H9 (cell line): Measurements from ENCODE around the gene MOB1B. TPM values are rescaled to one million over a fixed set of nuclear protein-coding genes. Genes with fewer than 3 reads are reported as not detected.

ENCODE experiments used
- DNase-seq: peaks from one replicate; pipeline ENCODE4 v3.0.0-alpha.2; 2017
- H2AFZ ChIP-seq: one replicate; pipeline ENCODE4 v1.6.1; 2013; ENCODE audit warnings: mild to moderate bottlenecking, low read length, control low read depth, moderate library complexity
- H2AK5ac ChIP-seq: 2 replicates; pipeline ENCODE4 v1.6.1; 2013; ENCODE audit warnings: low read length, control low read depth, mixed read lengths; ENCODE audit not compliant: insufficient read length
- H2BK120ac ChIP-seq: one replicate; pipeline ENCODE4 v1.6.1; 2013; ENCODE audit warnings: low read depth, mild to moderate bottlenecking, low read length, control low read depth, inconsistent platforms; ENCODE audit not compliant: poor library complexity, severe bottlenecking
- H2BK12ac ChIP-seq: 2 replicates; pipeline ENCODE4 v1.6.1; 2013; ENCODE audit warnings: low read length, control low read depth, mixed read lengths, low read depth; ENCODE audit not compliant: insufficient read length
- H2BK15ac ChIP-seq: 2 replicates; pipeline ENCODE4 v1.6.1; 2013; ENCODE audit warnings: low read depth, low read length, control low read depth
- H2BK20ac ChIP-seq: one replicate; pipeline ENCODE4 v1.6.1; 2013; ENCODE audit warnings: low read depth, mild to moderate bottlenecking, low read length, control low read depth, inconsistent platforms; ENCODE audit not compliant: poor library complexity, severe bottlenecking
- H2BK5ac ChIP-seq: 2 replicates; pipeline ENCODE4 v1.6.1; 2013; ENCODE audit warnings: low read length, control low read depth, mixed read lengths; ENCODE audit not compliant: insufficient read length
- H3K14ac ChIP-seq: 2 replicates; pipeline ENCODE4 v1.6.1; 2013; ENCODE audit warnings: low read length, control low read depth; ENCODE audit not compliant: insufficient read depth
- H3K18ac ChIP-seq: 2 replicates; pipeline ENCODE4 v1.6.1; 2013; ENCODE audit warnings: low read depth, mild to moderate bottlenecking, mixed read lengths, low read length, control low read depth; ENCODE audit not compliant: insufficient read length
- H3K23ac ChIP-seq: 2 replicates; pipeline ENCODE4 v1.6.1; 2013; ENCODE audit warnings: low read length, control low read depth, mixed read lengths, low read depth; ENCODE audit not compliant: insufficient read length
- H3K23me2 ChIP-seq: 2 replicates; pipeline ENCODE4 v1.6.1; 2013; ENCODE audit warnings: low read depth, mild to moderate bottlenecking, mixed read lengths, low read length, control low read depth; ENCODE audit not compliant: insufficient read length, poor library complexity, severe bottlenecking
- H3K27ac ChIP-seq: 2 replicates; pipeline ENCODE4 v1.5.1; 2013; ENCODE audit warnings: low read length, control low read depth, mixed read lengths, low read depth; ENCODE audit not compliant: insufficient read length
- H3K27me3 ChIP-seq: 2 replicates; pipeline ENCODE4 v1.6.1; 2013; ENCODE audit warnings: low read length, control low read depth, inconsistent platforms; ENCODE audit not compliant: insufficient read depth
- H3K4ac ChIP-seq: 2 replicates; pipeline ENCODE4 v1.6.1; 2013; ENCODE audit warnings: low read depth, mild to moderate bottlenecking, control low read depth, inconsistent platforms, low read length, moderate library complexity
- H3K4me1 ChIP-seq: 2 replicates; pipeline ENCODE4 v1.6.1; 2013; ENCODE audit warnings: low read length, control low read depth, inconsistent platforms; ENCODE audit not compliant: insufficient read depth
- H3K4me2 ChIP-seq: 2 replicates; pipeline ENCODE4 v1.6.1; 2013; ENCODE audit warnings: low read length, control low read depth, mixed read lengths; ENCODE audit not compliant: insufficient read length, insufficient read depth
- H3K56ac ChIP-seq: 2 replicates; pipeline ENCODE4 v1.6.1; 2013; ENCODE audit warnings: low read depth, mild to moderate bottlenecking, mixed read lengths, low read length, control low read depth; ENCODE audit not compliant: insufficient read length
- H3K79me1 ChIP-seq: 2 replicates; pipeline ENCODE4 v1.6.1; 2013; ENCODE audit warnings: low read depth, mild to moderate bottlenecking, moderate library complexity, low read length, control low read depth, inconsistent platforms; ENCODE audit not compliant: insufficient read depth, poor library complexity, severe bottlenecking
- H3K79me2 ChIP-seq: 2 replicates; pipeline ENCODE4 v1.6.1; 2013; ENCODE audit warnings: low read length, control low read depth, inconsistent platforms; ENCODE audit not compliant: insufficient read depth
- H3K9ac ChIP-seq: 2 replicates; pipeline ENCODE4 v1.6.1; 2013; ENCODE audit warnings: low read length, control low read depth, mixed read lengths; ENCODE audit not compliant: insufficient read length; ENCODE audit errors: extremely low read depth
- H3K9me3 ChIP-seq: one replicate; pipeline ENCODE4 v1.6.1; 2013; ENCODE audit warnings: low read depth, low read length, inconsistent platforms; ENCODE audit not compliant: control insufficient read depth
- H3T11ph ChIP-seq: one replicate; pipeline ENCODE4 v1.6.1; 2013; ENCODE audit warnings: mild to moderate bottlenecking, low read length, control low read depth, inconsistent platforms
- H4K20me1 ChIP-seq: one replicate; pipeline ENCODE4 v1.6.1; 2013; ENCODE audit not compliant: control insufficient read depth, insufficient read length, insufficient read depth
- H4K5ac ChIP-seq: 2 replicates; pipeline ENCODE4 v1.6.1; 2013; ENCODE audit warnings: low read depth, mild to moderate bottlenecking, mixed read lengths, low read length, control low read depth; ENCODE audit not compliant: insufficient read length
- H4K8ac ChIP-seq: replicated peaks from 2 replicates; pipeline ENCODE4 v1.6.1; 2013; ENCODE audit warnings: low read length, control low read depth, mixed read lengths, low read depth; ENCODE audit not compliant: insufficient read length
- H4K91ac ChIP-seq: 2 replicates; pipeline ENCODE4 v1.6.1; 2013; ENCODE audit warnings: low read depth, mild to moderate bottlenecking, moderate library complexity, mixed read lengths, low read length, control low read depth; ENCODE audit not compliant: insufficient read length
- H3K27ac Mint-ChIP-seq, 3 experiments: 2 replicates in 2 of 3; 3 replicates in 1 of 3; pipeline ENCODE4 v1.8.0; 2020 to 2021; ENCODE audit warnings: mixed read lengths in 3 of 3, mild to moderate bottlenecking in 1 of 3, moderate library complexity in 1 of 3
- H3K27me3 Mint-ChIP-seq: 2 replicates; pipeline ENCODE4 v1.8.0; 2021; ENCODE audit warnings: low read depth, mild to moderate bottlenecking, moderate library complexity, mixed read lengths
- H3K36me3 Mint-ChIP-seq, 3 experiments: 2 replicates in 2 of 3; 3 replicates in 1 of 3; pipeline ENCODE4 v1.8.0; 2020 to 2021; ENCODE audit warnings: low read depth in 3 of 3, mixed read lengths in 3 of 3; ENCODE audit not compliant: insufficient read depth in 1 of 3
- H3K4me1 Mint-ChIP-seq, 2 experiments: 2 replicates each; pipeline ENCODE4 v1.8.0; 2020; ENCODE audit warnings: mixed read lengths in 2 of 2
- H3K4me3 Mint-ChIP-seq, 2 experiments: 2 replicates in 1 of 2; 3 replicates in 1 of 2; pipeline ENCODE4 v1.8.0; 2020 to 2021; ENCODE audit warnings: mild to moderate bottlenecking in 2 of 2, mixed read lengths in 2 of 2, moderate library complexity in 1 of 2
- H3K9me3 Mint-ChIP-seq, 2 experiments: 2 replicates in 1 of 2; 3 replicates in 1 of 2; pipeline ENCODE4 v1.8.0; 2020; ENCODE audit warnings: mild to moderate bottlenecking in 2 of 2, mixed read lengths in 2 of 2, moderate library complexity in 1 of 2
- WGBS: extraction: QIAGEN DNeasy Blood & Tissue Kit; methylation state at CpG from one replicate; pipeline ENCODE4 v1.1.7; 2013; ENCODE audit warnings: missing lambda C conversion rate, low lambda C conversion rate, mixed read lengths; ENCODE audit not compliant: insufficient read length; ENCODE audit errors: extremely low coverage; 5-methylcytosine and 5-hydroxymethylcytosine counted together
- total RNA-seq: library from RNA; stranded (reverse); gene quantifications from 2 replicates; pipeline ENCODE4 v1.2.1, GENCODE V29; 2021
- TF ChIP-seq, protein P1 (sequence below): fragments of 200-600 bp; sonication (generic); conservative IDR thresholded peaks from 3 replicates; pipeline ENCODE4 v1.8.0; 2021; ENCODE audit warnings: antibody characterized with exemption, mild to moderate bottlenecking

The MOB1B gene
- total RNA-seq, 1 experiment from 2014 or later = 30.3 TPM

DNA sequence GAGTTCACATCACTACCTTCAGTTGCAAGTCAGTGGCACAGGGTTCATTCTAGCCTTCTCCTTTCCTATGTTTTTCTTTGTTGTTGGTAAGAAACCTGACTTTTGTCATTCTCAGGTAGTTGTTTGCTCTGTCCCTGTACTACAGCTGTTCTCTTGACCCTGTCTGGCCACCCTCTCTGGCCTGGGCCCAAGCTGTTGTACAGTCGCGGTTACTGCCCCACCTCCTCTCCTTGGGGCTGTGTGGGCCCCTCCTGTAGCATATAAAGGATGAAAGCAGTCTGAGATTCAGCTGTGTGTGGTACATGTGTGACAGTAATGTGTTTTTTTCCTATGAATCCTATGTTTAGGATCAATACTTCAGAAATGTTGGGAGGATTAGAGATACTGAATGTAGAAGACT is 12.5 kb downstream of the MOB1B start:
- Histone ChIP-seq H4K5ac (no peak overlapping the region), H2AFZ (no peak overlapping the region), H3K27me3 (no peaks in the 10 kb centered on the region), H2BK5ac (no peak overlapping the region), H2BK12ac (no peak overlapping the region), H4K8ac (no peak overlapping the region), H3K56ac (no peak overlapping the region), H3K4me2 (no peak overlapping the region), H3K9ac (no peak overlapping the region), H3T11ph (no peak overlapping the region), H3K79me1 (peaks cover 16% of the 10 kb centered on the region), H3K4ac (no peak overlapping the region), H3K23me2 (no peaks in the 10 kb centered on the region), H2AK5ac (no peak overlapping the region), H2BK15ac (peak overlapping the region; percentile 62; the same call in 1 of the 2 replicates), H4K20me1 (no peaks in the 10 kb centered on the region), H3K79me2 (peaks cover 16% of the 10 kb centered on the region; the same call in 1 of the 2 replicates), H3K14ac (no peak overlapping the region), H3K27ac (no peak overlapping the region), H3K23ac (no peak overlapping the region), H3K4me1 (no peaks in the 10 kb centered on the region), H3K9me3 (no peaks in the 10 kb centered on the region), H4K91ac (no peak overlapping the region), H2BK20ac (no peak overlapping the region), H3K18ac (no peak overlapping the region), H2BK120ac (no peak overlapping the region)
- DNase-seq = no peak
- H3K36me3 Mint-ChIP-seq = peaks cover 12 to 27% (median 15%) of the 10 kb centered on the region in 3 experiments
- no CpG with 5 or more reads among the region's 2 CpGs for whole genome bisulfite sequencing
- no peaks in the 10 kb centered on the region for H3K27me3 Mint-ChIP-seq
- H3K4me3 Mint-ChIP-seq = no peak overlapping the region
- peaks cover 4% of the 10 kb centered on the region in 2 experiments; a peak in 4 of 5 replicates for H3K9me3 Mint-ChIP-seq
- TF ChIP-seq, protein P1, sequence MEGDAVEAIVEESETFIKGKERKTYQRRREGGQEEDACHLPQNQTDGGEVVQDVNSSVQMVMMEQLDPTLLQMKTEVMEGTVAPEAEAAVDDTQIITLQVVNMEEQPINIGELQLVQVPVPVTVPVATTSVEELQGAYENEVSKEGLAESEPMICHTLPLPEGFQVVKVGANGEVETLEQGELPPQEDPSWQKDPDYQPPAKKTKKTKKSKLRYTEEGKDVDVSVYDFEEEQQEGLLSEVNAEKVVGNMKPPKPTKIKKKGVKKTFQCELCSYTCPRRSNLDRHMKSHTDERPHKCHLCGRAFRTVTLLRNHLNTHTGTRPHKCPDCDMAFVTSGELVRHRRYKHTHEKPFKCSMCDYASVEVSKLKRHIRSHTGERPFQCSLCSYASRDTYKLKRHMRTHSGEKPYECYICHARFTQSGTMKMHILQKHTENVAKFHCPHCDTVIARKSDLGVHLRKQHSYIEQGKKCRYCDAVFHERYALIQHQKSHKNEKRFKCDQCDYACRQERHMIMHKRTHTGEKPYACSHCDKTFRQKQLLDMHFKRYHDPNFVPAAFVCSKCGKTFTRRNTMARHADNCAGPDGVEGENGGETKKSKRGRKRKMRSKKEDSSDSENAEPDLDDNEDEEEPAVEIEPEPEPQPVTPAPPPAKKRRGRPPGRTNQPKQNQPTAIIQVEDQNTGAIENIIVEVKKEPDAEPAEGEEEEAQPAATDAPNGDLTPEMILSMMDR = no peak
- H3K4me1 Mint-ChIP-seq = peaks cover 0 to 7% of the 10 kb centered on the region in 2 experiments; a peak in 1 of 4 replicates
- no peak overlapping the region for H3K27ac Mint-ChIP-seq
